Measurements from ENCODE around the gene GOLGA8R. TPM values are rescaled to one million over a fixed set of nuclear protein-coding genes. Genes with fewer than 3 reads are reported as not detected.
"Not testable (repeated sequence)": the region's sequence is repeated elsewhere in the genome, so short reads cannot be mapped to it uniquely, and the experiment has no call there.

Gene GOLGA8R
- total RNA-seq, 1 experiment from 2014 or later: 0.69 TPM

GRCh38 chr15:30374862-30375261, 39.2 kb downstream of the GOLGA8R start:
- H3K4me1 ChIP-seq; H3K27ac ChIP-seq; H3K27me3 ChIP-seq; H3K4me3 ChIP-seq; DNase-seq; H3K9me3 ChIP-seq (replicated peaks); H3K36me3 ChIP-seq: not testable (repeated sequence)

GRCh38 chr15:30368271-30368670, 45.8 kb downstream of the GOLGA8R start:
- H3K27ac ChIP-seq; H3K4me3 ChIP-seq; H3K27me3 ChIP-seq; H3K36me3 ChIP-seq; H3K4me1 ChIP-seq; H3K9me3 ChIP-seq (replicated peaks); DNase-seq: not testable (repeated sequence)

- not testable (repeated sequence) for H3K4me3 ChIP-seq; H3K4me1 ChIP-seq; H3K27ac ChIP-seq; DNase-seq; H3K9me3 ChIP-seq (replicated peaks); H3K36me3 ChIP-seq; H3K27me3 ChIP-seq
Observed at GRCh38 chr15:30367246-30367645, 46.8 kb downstream of the GOLGA8R start.

GRCh38 chr15:30361404-30361803, 52.7 kb downstream of the GOLGA8R start:
- not testable (repeated sequence) for H3K36me3 ChIP-seq; H3K27me3 ChIP-seq; H3K4me1 ChIP-seq; H3K4me3 ChIP-seq; DNase-seq; H3K27ac ChIP-seq; H3K9me3 ChIP-seq (replicated peaks)

- H3K4me1 ChIP-seq; H3K27me3 ChIP-seq; DNase-seq; H3K36me3 ChIP-seq; H3K9me3 ChIP-seq (replicated peaks); H3K27ac ChIP-seq; H3K4me3 ChIP-seq: not testable (repeated sequence)
Observed at GRCh38 chr15:30360990-30361389, 53.1 kb downstream of the GOLGA8R start.

DNA sequence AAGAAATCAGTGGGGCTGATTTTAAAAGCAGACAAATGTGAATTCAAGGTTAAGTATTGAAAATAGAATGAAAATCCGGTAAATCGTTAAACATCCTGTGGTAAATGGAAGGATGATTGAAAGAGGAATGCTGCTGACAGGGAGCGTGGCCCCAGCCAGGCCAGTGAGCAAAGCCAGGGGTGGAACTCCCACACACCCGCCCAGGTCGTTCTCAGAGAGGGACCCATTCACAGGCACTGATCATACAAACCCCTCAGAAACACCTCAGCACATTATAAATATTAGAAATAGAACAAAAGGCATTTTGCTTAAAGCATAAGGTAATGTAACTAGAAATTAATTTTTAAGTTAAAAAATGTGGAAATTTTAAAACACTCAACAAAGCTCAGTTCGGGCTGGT, 59.0 kb downstream of the GOLGA8R start:
- H3K27ac ChIP-seq; H3K27me3 ChIP-seq; H3K4me1 ChIP-seq; H3K4me3 ChIP-seq; H3K36me3 ChIP-seq; DNase-seq; H3K9me3 ChIP-seq (replicated peaks): not testable (repeated sequence)

Other genes starting within 250 kb of the GOLGA8R start
- 4.3 and 5.9 TPM in 2 replicates for gene CHRFAM7A, start 20.7 kb downstream of the GOLGA8R start, total RNA-seq (2014; rRNA removed; shearing (Covaris generic))
- 0.18 TPM in 1 of 2 replicates, not detected in the other for gene GOLGA8Q, start 137.8 kb upstream of the GOLGA8R start, total RNA-seq (2014; rRNA removed; shearing (Covaris generic))
- gene GOLGA8H, start 189.8 kb upstream of the GOLGA8R start, total RNA-seq (2014; rRNA removed; shearing (Covaris generic)): 1.2 and 2.1 TPM in 2 replicates

Measured in SJCRH30 (cell line).